Upper lobe of left lung (tissue), 4 donors: ENCODE measurements around the gene AP3B2.

ENCODE experiments used
- POLR2A ChIP-seq, 4 donors: fragments of 450-650 bp; IDR thresholded peaks; one replicate each; pipeline ENCODE4 v1.5.1; 2016 to 2017; ENCODE audit warnings: antibody characterized with exemption in 4 of 4, mild to moderate bottlenecking in 2 of 4
- POLR2AphosphoS5 ChIP-seq, 2 donors: sonication (generic); formaldehyde crosslinking; IDR thresholded peaks; one replicate each; pipeline ENCODE4 v1.5.1; 2017; ENCODE audit warnings: antibody characterized with exemption in 2 of 2
- TF ChIP-seq, protein P1 (sequence below), 6 experiments: fragments of 450-650 bp in 4 of 6; fragments of 200-600 bp in 2 of 6; sonication (generic) in 2 of 6; IDR thresholded peaks; one replicate each; pipeline ENCODE4 v1.5.1; 2016 to 2019; ENCODE audit warnings: antibody characterized with exemption in 6 of 6

DNA sequence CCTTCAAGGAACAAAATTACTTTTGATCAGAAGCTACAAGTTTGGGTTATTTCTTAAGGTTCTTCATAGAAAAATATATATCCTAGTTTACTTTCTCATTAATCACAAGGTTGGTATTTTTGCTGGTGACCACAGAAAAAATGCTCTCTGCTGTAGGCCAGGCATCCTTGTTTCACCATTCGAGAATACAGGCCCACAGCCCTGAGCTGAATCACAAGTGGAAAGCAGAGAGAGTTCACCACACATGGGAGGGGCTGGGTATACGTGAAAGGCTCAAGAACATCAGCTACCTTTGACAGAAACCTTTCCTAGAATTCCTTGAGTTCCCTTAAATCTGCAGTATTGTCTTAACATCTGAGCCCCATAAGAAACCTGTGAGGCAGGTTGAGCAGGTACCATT lies 85.7 kb downstream of the AP3B2 start:
- TF ChIP-seq POLR2AphosphoS5 (IDR thresholded peaks at IDR 0.05) = no peak
- TF ChIP-seq, protein P1, sequence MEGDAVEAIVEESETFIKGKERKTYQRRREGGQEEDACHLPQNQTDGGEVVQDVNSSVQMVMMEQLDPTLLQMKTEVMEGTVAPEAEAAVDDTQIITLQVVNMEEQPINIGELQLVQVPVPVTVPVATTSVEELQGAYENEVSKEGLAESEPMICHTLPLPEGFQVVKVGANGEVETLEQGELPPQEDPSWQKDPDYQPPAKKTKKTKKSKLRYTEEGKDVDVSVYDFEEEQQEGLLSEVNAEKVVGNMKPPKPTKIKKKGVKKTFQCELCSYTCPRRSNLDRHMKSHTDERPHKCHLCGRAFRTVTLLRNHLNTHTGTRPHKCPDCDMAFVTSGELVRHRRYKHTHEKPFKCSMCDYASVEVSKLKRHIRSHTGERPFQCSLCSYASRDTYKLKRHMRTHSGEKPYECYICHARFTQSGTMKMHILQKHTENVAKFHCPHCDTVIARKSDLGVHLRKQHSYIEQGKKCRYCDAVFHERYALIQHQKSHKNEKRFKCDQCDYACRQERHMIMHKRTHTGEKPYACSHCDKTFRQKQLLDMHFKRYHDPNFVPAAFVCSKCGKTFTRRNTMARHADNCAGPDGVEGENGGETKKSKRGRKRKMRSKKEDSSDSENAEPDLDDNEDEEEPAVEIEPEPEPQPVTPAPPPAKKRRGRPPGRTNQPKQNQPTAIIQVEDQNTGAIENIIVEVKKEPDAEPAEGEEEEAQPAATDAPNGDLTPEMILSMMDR (IDR thresholded peaks at IDR 0.05) = no peak
- no peak for TF ChIP-seq POLR2A (IDR thresholded peaks at IDR 0.05)
